ENCODE data around the gene MAN1A2.
"Not testable (repeated sequence)": the region's sequence is repeated elsewhere in the genome, so short reads cannot be mapped to it uniquely, and the experiment has no call there.

The MAN1A2 gene

DNA sequence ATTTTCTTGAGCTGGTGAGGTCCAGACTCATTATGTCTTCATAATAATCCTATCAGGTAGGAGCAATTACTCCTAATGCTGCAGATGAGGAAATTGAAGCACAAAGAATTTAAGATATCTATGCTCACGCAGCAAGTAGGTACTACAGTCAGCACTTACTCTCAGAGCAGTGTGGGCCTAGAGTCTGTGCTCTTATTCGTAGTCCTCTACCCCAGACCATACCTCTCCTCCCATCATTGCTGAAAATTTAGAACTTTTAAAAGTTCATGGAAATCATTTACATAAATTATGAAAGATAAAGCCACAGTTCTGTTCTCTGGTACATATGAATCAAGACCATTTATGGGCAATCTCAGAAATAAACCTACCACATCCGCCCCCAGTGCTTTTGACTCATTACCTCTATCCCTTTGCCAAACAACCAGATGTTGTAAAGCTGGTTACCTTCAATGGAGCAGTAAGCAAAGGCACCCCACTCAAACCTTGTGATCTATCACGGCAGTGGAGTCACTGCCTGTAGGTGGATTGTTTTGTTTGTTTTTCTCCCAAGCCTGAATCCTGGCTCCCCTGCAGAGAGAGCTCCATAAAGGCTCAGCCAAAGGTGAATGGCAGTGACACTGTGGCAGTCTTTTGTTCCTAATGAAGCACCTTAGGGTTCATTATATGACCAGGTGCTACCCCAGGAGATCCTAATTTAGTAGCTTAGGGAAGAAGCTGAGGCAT, 20.9 kb upstream of the MAN1A2 start:
- no peak overlapping the region for H3K27ac Mint-ChIP-seq
- no peak overlapping the region for H3K4me3 Mint-ChIP-seq
- no peaks in the 10 kb centered on the region for H3K36me3 Mint-ChIP-seq
- peaks cover 12% of the 10 kb centered on the region for H3K4me1 Mint-ChIP-seq
- no peak for ATAC-seq
- peaks cover 8% of the 10 kb centered on the region for H3K27me3 Mint-ChIP-seq
- no peaks in the 10 kb centered on the region for H3K9me3 Mint-ChIP-seq

DNA sequence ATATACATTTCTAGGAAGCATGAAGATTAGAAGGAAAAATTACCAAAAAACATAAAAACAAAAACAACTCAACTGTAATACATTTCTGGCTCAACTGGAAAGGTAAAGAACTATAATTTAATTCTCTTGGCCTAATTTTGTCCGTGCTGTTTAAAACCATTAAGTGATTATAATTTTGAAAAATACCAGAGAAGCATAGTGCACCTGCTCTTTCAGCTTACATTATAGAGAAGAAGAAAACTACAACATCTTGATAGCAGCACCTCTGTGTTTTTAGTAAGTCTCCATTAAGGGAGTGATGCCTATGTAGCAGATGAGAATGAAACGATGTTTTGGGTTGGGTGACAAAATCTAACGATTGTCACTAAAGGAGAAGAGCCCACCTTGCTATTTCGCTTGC, 19.3 kb upstream of the MAN1A2 start:
- Mint-ChIP-seq H3K9me3 (no peaks in the 10 kb centered on the region), H3K4me1 (peaks cover 7% of the 10 kb centered on the region), H3K36me3 (no peaks in the 10 kb centered on the region), H3K4me3 (no peak overlapping the region), H3K27ac (no peak overlapping the region), H3K27me3 (peaks cover 8% of the 10 kb centered on the region)
- ATAC-seq: no peak

DNA sequence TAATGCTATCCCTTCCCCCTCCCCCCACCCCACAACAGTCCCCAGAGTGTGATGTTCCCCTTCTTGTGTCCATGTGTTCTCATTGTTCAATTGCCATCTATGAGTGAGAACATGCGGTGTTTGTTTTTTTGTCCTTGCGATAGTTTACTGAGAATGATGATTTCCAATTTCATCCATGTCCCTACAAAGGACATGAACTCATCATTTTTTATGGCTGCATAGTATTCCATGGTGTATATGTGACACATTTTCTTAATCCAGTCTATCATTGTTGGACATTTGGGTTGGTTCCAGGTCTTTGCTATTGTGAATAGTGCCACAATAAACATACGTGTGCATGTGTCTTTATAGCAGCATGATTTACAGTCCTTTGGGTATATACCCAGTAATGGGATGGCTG, 14.6 kb upstream of the MAN1A2 start:
- not testable (repeated sequence) for H3K9me3 Mint-ChIP-seq, ATAC-seq, H3K4me1 Mint-ChIP-seq, H3K27me3 Mint-ChIP-seq, H3K27ac Mint-ChIP-seq, H3K36me3 Mint-ChIP-seq, H3K4me3 Mint-ChIP-seq

DNA sequence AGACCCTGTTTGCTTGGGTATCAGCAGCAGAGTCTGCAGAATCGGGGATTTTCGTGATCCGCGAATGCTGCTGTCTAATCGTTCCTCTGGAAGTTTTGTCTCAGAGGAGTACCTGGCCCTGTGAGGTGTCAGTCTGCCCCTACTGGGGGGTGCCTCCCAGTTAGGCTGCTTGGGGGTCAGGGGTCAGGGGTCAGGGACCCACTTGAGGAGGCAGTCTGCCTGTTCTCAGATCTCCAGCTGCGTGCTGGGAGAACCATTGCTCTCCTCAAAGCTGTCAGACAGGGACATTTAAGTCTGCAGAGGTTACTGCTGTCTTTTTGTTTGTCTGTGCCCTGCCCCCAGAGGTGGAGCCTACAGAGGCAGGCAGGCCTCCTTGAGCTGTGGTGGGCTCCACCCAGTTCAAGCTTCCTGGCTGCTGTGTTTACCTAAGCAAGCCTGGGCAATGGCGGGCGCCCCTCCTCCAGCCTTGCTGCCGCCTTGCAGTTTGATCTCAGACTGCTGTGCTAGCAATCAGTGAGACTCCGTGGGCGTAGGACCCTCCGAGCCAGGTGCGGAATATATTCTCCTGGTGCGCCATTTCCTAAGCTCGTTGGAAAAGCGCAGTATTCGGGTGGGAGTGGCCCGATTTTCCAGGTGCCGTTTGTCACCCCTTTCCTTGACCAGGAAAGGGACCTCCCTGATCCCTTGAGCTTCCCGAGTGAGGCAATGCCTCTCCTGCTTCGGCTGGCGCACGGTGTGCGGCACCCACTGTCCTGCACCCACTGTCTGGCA, 9.2 kb upstream of the MAN1A2 start:
- not testable (repeated sequence) for H3K36me3 Mint-ChIP-seq, H3K4me3 Mint-ChIP-seq, H3K27ac Mint-ChIP-seq, H3K9me3 Mint-ChIP-seq, ATAC-seq
- peaks cover 26% of the 10 kb centered on the region for H3K27me3 Mint-ChIP-seq
- H3K4me1 Mint-ChIP-seq: peaks cover 26% of the 10 kb centered on the region

- ATAC-seq, H3K4me3 Mint-ChIP-seq, H3K27ac Mint-ChIP-seq, H3K36me3 Mint-ChIP-seq, H3K9me3 Mint-ChIP-seq: not testable (repeated sequence)
- peaks cover 26% of the 10 kb centered on the region for H3K27me3 Mint-ChIP-seq
- peaks cover 32% of the 10 kb centered on the region for H3K4me1 Mint-ChIP-seq
These were observed 8.7 kb upstream of the MAN1A2 start for GRCh38 chr1:117358604-117358887.

GRCh38 chr1:117359561-117360289, 7.5 kb upstream of the MAN1A2 start:
- Mint-ChIP-seq H3K27me3 (peaks cover 26% of the 10 kb centered on the region), H3K4me1 (peaks cover 38% of the 10 kb centered on the region), H3K4me3 (peak overlapping the region; percentile 5), H3K9me3 (peaks cover 3% of the 10 kb centered on the region), H3K36me3 (no peaks in the 10 kb centered on the region), H3K27ac (no peak overlapping the region)
- ATAC-seq: peak; percentile 12

DNA sequence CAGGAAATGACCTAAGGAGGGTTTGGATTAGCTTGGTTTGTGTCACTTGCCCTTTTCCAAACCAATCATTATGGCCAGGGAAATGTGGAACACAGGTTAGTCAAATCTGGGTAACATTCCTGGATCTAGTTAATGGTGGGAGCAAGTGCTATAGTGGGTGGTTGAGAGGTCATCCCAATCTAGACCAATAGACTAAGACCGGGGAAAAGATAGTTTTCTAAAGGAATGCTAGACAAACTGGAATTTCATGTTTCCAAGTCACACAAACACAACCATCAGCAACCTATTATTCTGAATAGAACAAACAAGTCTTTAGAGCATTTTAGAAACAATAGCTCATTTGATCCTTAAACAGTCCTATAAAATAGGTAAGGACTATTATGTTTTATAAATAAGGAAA, 4.3 kb upstream of the MAN1A2 start:
- no peaks in the 10 kb centered on the region for H3K36me3 Mint-ChIP-seq
- peaks cover 55% of the 10 kb centered on the region for H3K4me1 Mint-ChIP-seq
- peaks cover 26% of the 10 kb centered on the region for H3K27me3 Mint-ChIP-seq
- ATAC-seq: no peak
- no peak overlapping the region for H3K4me3 Mint-ChIP-seq
- no peak overlapping the region for H3K27ac Mint-ChIP-seq
- no peaks in the 10 kb centered on the region for H3K9me3 Mint-ChIP-seq

GRCh38 chr1:117363571-117364048, 3.6 kb upstream of the MAN1A2 start:
- Mint-ChIP-seq H3K4me1 (peaks cover 61% of the 10 kb centered on the region), H3K4me3 (peak overlapping the region; percentile 31), H3K36me3 (no peaks in the 10 kb centered on the region), H3K27ac (peak overlapping the region; percentile 77), H3K27me3 (peaks cover 20% of the 10 kb centered on the region), H3K9me3 (no peaks in the 10 kb centered on the region)
- no peak for ATAC-seq

- Mint-ChIP-seq H3K27me3 (peaks cover 14% of the 10 kb centered on the region), H3K36me3 (no peaks in the 10 kb centered on the region), H3K27ac (peak overlapping the region; percentile 77), H3K4me1 (peaks cover 64% of the 10 kb centered on the region), H3K4me3 (no peak overlapping the region), H3K9me3 (no peaks in the 10 kb centered on the region)
- ATAC-seq: no peak
These were observed 3.0 kb upstream of the MAN1A2 start for GRCh38 chr1:117364240-117364639.

DNA sequence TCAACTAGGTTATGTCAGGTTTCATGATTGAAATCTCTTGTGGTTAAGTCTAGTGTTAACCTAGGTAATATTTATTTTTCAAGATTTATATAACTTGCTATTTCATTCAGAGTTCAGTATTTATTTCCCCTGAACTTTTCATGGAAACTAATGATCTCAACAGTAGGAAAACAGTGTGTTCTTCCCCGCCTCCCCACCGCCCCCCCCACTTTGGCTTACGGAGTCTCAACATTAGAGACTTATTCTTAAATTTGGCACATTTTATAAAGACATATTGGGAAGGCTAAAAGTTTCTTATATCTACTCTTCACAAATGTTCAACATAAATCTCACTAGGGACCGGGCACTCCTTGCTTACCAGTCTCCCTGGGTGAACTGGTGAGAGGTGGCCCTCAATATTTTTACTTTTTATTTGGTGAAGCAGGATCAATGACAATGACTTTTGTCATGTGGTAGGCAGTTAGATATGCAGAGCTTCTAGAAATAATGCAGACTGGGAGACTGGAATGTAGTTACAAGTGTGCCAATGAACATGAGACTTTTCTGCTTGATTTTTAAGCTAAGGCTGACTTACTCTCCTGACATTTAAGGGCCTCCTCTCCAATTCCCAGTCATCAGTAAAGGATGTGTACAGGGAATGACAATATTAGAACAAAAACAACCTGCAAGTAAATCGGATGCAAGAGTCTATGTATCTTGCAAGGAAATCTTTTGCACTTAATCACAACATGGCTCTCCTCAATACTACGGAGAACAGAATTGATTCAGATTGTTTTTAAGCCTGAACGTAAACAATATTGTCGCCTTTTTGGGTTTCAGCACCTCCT, 1.7 kb upstream of the MAN1A2 start:
- Mint-ChIP-seq H3K9me3 (no peaks in the 10 kb centered on the region), H3K36me3 (no peaks in the 10 kb centered on the region), H3K4me1 (peaks cover 55% of the 10 kb centered on the region), H3K27me3 (peaks cover 7% of the 10 kb centered on the region), H3K27ac (peak overlapping the region; percentile 91), H3K4me3 (peak overlapping the region; percentile 98)
- ATAC-seq: no peak

GRCh38 chr1:117366177-117367045, 838 bp upstream of the MAN1A2 start:
- peak; percentile 84 for ATAC-seq
- no peaks in the 10 kb centered on the region for H3K27me3 Mint-ChIP-seq
- H3K4me3 Mint-ChIP-seq: peak overlapping the region; percentile 98
- H3K9me3 Mint-ChIP-seq: no peaks in the 10 kb centered on the region
- H3K4me1 Mint-ChIP-seq: peaks cover 53% of the 10 kb centered on the region
- H3K27ac Mint-ChIP-seq: peak overlapping the region; percentile 91
- no peaks in the 10 kb centered on the region for H3K36me3 Mint-ChIP-seq

- no peaks in the 10 kb centered on the region for H3K9me3 Mint-ChIP-seq
- peaks cover 5% of the 10 kb centered on the region for H3K36me3 Mint-ChIP-seq
- H3K27me3 Mint-ChIP-seq: no peaks in the 10 kb centered on the region
- H3K4me3 Mint-ChIP-seq: peak overlapping the region; percentile 98
- peaks cover 63% of the 10 kb centered on the region for H3K4me1 Mint-ChIP-seq
- no peak for ATAC-seq
- H3K27ac Mint-ChIP-seq: peak overlapping the region; percentile 91
These were observed 1.2 kb downstream of the MAN1A2 start for GRCh38 chr1:117368116-117369108.

DNA sequence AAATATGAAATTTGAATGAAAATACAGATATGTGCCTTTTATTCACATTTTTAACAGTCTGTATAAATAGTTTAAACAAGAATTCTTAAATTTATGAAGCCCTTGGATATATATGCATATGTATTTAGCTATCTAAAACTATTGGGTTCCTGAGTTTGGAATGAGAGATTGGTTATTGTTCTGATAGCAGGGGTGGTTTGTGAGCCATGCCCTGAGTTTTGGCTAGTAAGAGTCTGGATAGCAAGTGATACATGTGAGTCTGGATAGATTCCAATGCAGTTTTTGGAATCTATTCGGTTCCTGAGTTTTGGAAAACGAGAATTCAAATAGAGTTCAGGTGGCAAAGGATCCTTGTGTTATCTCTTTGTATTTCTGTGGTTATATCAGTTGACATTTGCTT, 2.8 kb downstream of the MAN1A2 start:
- Mint-ChIP-seq H3K4me1 (peaks cover 67% of the 10 kb centered on the region), H3K36me3 (peaks cover 7% of the 10 kb centered on the region), H3K4me3 (peak overlapping the region; percentile 25), H3K27ac (no peak overlapping the region), H3K9me3 (no peaks in the 10 kb centered on the region), H3K27me3 (no peaks in the 10 kb centered on the region)
- no peak for ATAC-seq

Data from stimulated activated memory B cell treated with anti-CD40 and anti-IgM and Interleukin-4, amounts not matched to agents 10 μg/mL and 1 μg/mL and 100 μg/mL, for 72 hours (primary cell).